Type B pancreatic cell (in vitro differentiated cells): ENCODE data around the gene SYPL2. TPM values are rescaled to one million over a fixed set of nuclear protein-coding genes. Genes with fewer than 3 reads are reported as not detected.
A peak's percentile ranks its signal among the peaks of the same experiment; 100 is the strongest.

Source experiments
- DNase-seq: peaks from one replicate; pipeline ENCODE4 v3.0.0; 2021; ENCODE audit warnings: mixed read lengths; ENCODE audit not compliant: unreplicated experiment; ENCODE audit errors: extremely low spot score
- H3K27ac Mint-ChIP-seq: 2 replicates; pipeline ENCODE4 v1.8.0; 2021; ENCODE audit warnings: mild to moderate bottlenecking, mixed read lengths
- H3K27me3 Mint-ChIP-seq: 2 replicates; pipeline ENCODE4 v1.8.0; 2021; ENCODE audit warnings: mixed read lengths
- H3K36me3 Mint-ChIP-seq: 2 replicates; pipeline ENCODE4 v1.8.0; 2021; ENCODE audit warnings: mixed read lengths
- H3K4me1 Mint-ChIP-seq: one replicate; pipeline ENCODE4 v1.8.0; 2021; ENCODE audit warnings: mixed read lengths; ENCODE audit not compliant: unreplicated experiment
- H3K4me3 Mint-ChIP-seq: 2 replicates; pipeline ENCODE4 v1.8.0; 2021; ENCODE audit warnings: mild to moderate bottlenecking, mixed read lengths
- H3K9me3 Mint-ChIP-seq: 2 replicates; pipeline ENCODE4 v1.8.0; 2021; ENCODE audit warnings: mixed read lengths
- total RNA-seq: library from RNA; stranded (reverse); gene quantifications from 2 replicates; pipeline ENCODE4 v1.2.1, GENCODE V29; 2021; ENCODE audit warnings: low replicate concordance
- TF ChIP-seq, protein P1 (sequence below): fragments of 200-600 bp; sonication (generic); conservative IDR thresholded peaks from 2 replicates; pipeline ENCODE4 v1.5.0; 2021; ENCODE audit warnings: antibody characterized with exemption, mild to moderate bottlenecking

SYPL2 gene
- total RNA-seq, 1 donor from 2014 or later = 0.58 TPM

- no peak overlapping the region for H3K4me3 Mint-ChIP-seq
- H3K27me3 Mint-ChIP-seq = peaks cover 23% of the 10 kb centered on the region
- no peak for DNase-seq
- H3K4me1 Mint-ChIP-seq = peaks cover 28% of the 10 kb centered on the region
- no peaks in the 10 kb centered on the region for H3K9me3 Mint-ChIP-seq
- peak overlapping the region; percentile 50 for H3K27ac Mint-ChIP-seq
- H3K36me3 Mint-ChIP-seq = no peaks in the 10 kb centered on the region
- TF ChIP-seq, protein P1, sequence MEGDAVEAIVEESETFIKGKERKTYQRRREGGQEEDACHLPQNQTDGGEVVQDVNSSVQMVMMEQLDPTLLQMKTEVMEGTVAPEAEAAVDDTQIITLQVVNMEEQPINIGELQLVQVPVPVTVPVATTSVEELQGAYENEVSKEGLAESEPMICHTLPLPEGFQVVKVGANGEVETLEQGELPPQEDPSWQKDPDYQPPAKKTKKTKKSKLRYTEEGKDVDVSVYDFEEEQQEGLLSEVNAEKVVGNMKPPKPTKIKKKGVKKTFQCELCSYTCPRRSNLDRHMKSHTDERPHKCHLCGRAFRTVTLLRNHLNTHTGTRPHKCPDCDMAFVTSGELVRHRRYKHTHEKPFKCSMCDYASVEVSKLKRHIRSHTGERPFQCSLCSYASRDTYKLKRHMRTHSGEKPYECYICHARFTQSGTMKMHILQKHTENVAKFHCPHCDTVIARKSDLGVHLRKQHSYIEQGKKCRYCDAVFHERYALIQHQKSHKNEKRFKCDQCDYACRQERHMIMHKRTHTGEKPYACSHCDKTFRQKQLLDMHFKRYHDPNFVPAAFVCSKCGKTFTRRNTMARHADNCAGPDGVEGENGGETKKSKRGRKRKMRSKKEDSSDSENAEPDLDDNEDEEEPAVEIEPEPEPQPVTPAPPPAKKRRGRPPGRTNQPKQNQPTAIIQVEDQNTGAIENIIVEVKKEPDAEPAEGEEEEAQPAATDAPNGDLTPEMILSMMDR = no peak
Observed at GRCh38 chr1:109530457-109531087, 64.2 kb downstream of the SYPL2 start.

DNA sequence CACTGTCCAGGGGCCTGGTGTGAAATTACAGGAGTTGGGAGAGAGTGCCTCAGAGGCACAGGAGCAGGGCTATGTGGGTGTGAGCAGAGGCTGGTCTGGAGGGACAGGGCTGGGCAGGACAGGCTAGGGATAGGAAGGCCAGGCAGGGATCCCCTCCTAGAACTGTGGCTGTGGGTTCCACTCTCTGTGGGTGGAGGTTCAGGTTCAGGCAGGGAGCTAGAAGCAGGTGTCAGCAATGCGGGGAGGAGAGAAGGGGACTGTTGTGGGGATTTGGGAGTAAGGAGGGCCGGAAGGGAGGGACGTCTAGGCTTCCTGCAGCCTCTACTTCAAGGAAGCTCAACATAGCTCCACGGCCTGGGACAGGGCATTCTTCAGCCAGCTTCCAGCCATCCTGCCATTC is 65.0 kb downstream of the SYPL2 start:
- Mint-ChIP-seq H3K4me3 (no peak overlapping the region), H3K36me3 (no peaks in the 10 kb centered on the region), H3K9me3 (no peaks in the 10 kb centered on the region), H3K4me1 (peaks cover 28% of the 10 kb centered on the region), H3K27me3 (peaks cover 15% of the 10 kb centered on the region), H3K27ac (no peak overlapping the region)
- no peak for DNase-seq
- TF ChIP-seq, protein P1 = no peak

Other genes with a start within 250 kb of the SYPL2 start
- 23.4 and 35.5 TPM in 2 replicates for gene CELSR2, start 217.0 kb upstream of the SYPL2 start, total RNA-seq
- gene PSRC1, start 183.4 kb upstream of the SYPL2 start, total RNA-seq = 10.3 and 46.2 TPM in 2 replicates
- 0.48 and 0.60 TPM in 2 replicates for gene MYBPHL, start 159.5 kb upstream of the SYPL2 start, total RNA-seq
- 52.3 and 88.6 TPM in 2 replicates for gene SORT1, start 68.6 kb upstream of the SYPL2 start, total RNA-seq
- 84.3 and 85.7 TPM in 2 replicates for gene PSMA5, start 40.1 kb upstream of the SYPL2 start, total RNA-seq
- 5.7 and 12.0 TPM in 2 replicates for gene ATXN7L2, start 17.4 kb downstream of the SYPL2 start, total RNA-seq
- 10.4 and 14.3 TPM in 2 replicates for gene CYB561D1, start 27.5 kb downstream of the SYPL2 start, total RNA-seq
- gene AMIGO1, start 43.2 kb downstream of the SYPL2 start, total RNA-seq = 5.4 and 6.1 TPM in 2 replicates
- not detected in 2 replicates for gene GPR61, start 73.3 kb downstream of the SYPL2 start, total RNA-seq
- 8.8 and 8.9 TPM in 2 replicates for gene GNAI3, start 82.1 kb downstream of the SYPL2 start, total RNA-seq
- not detected in 2 replicates for gene GNAT2, start 153.1 kb downstream of the SYPL2 start, total RNA-seq
- gene AMPD2, start 153.3 kb downstream of the SYPL2 start, total RNA-seq = 71.1 and 105 TPM in 2 replicates
- 37.5 and 42.2 TPM in 2 replicates for gene GSTM4, start 189.6 kb downstream of the SYPL2 start, total RNA-seq
- gene GSTM2, start 201.5 kb downstream of the SYPL2 start, total RNA-seq = 26.8 and 75.6 TPM in 2 replicates
- gene GSTM1, start 221.3 kb downstream of the SYPL2 start, total RNA-seq = 6.6 and 37.3 TPM in 2 replicates
- gene GSTM5, start 245.7 kb downstream of the SYPL2 start, total RNA-seq = 0.17 and 0.52 TPM in 2 replicates